Measurements from ENCODE around the gene PPM1J.
"Not testable (repeated sequence)": the region's sequence is repeated elsewhere in the genome, so short reads cannot be mapped to it uniquely, and the experiment has no call there.

PPM1J gene

DNA sequence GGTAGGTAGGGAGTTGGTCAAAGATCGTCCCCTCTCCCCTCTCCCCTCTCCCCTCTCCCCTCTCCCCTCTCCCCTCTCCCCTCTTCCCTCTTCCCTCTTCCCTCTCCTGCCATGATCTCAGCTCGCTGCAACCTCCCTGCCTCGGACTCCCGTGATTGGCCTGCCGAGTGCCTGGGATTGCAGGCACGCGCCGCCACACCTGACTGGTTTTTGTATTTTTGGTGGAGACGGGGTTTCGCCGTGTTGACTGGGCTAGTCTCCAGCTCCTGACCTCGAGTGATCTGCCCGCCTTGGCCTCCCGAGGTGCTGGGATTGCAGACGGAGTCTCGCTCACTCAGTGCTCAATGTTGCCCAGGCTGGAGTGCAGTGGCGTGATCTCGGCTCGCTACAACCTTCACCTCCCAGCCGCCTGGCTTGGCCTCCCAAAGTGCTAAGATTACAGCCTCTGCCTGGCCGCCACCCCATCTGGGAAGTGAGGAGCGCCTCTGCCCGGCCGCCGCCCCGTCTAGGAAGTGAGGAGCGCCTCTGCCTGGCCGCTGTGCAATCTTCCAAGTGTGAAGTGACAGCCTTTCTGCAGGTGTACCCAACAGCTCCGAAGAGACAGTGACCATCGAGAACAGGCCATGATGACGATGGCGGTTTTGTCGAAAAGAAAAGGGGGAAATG lies 13.3 kb upstream of the PPM1J start:
- H3K27me3 Mint-ChIP-seq, H3K36me3 Mint-ChIP-seq, H3K9me3 Mint-ChIP-seq, H3K27ac Mint-ChIP-seq, H3K4me1 Mint-ChIP-seq, H3K4me3 Mint-ChIP-seq: not testable (repeated sequence)

DNA sequence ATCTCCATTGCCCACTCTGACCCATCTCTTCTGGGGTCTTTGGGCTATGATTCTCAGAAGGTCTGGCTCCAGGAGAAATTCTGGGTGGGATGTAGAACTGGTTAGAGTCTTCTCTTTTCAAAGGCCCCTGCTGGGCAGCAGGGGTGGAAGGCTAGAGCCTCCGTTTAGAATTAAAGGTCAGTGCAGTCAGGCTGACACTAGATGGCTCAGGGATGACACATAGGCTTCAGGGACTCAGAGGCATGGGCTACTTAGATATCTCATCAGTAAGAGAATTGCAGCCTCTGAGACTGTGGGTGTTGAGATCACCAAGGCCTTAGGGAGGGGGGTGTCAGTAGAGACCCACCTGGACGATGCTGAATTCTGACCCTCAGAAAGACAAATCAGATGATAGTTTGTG lies 12.6 kb upstream of the PPM1J start:
- Mint-ChIP-seq H3K4me3 (no peak overlapping the region), H3K36me3 (no peaks in the 10 kb centered on the region), H3K9me3 (no peaks in the 10 kb centered on the region), H3K4me1 (peaks cover 6% of the 10 kb centered on the region), H3K27me3 (no peaks in the 10 kb centered on the region), H3K27ac (no peak overlapping the region)

DNA sequence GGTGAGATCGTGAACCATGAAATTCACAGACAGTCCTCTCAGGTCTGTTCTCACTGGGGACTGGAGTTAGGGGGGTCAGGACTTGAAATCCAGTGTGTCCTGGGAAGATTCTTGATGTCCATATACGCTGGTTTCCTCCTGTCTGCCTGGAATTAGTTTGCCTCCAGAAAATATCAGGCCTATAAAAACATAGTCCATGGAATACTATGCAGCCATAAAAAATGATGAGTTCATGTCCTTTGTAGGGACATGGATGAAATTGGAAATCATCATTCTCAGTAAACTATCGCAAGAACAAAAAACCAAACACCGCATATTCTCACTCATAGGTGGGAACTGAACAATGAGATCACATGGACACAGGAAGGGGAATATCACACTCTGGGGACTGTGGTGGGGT lies 9.1 kb upstream of the PPM1J start:
- not testable (repeated sequence) for H3K4me3 Mint-ChIP-seq

DNA sequence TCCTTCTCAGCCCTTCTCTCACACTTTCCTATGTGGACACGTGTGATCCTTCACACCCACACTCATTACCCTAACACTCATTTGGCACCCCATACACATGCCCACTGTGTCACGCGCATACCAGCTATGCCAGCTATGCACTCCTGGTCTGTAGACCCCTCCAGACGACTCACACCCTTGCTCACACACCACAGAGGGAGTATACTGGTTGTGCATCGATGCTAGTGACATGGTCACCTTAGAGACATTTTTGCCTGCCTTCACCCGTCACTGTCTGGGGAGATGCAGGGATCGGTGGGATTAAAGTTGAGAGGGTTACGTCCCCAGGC lies 8.3 kb upstream of the PPM1J start:
- H3K27ac Mint-ChIP-seq = peak overlapping the region; percentile 68
- peak overlapping the region; percentile 0 for H3K4me3 Mint-ChIP-seq

More for the DNA sequence above, 9.1 kb upstream of the PPM1J start:
- not testable (repeated sequence) for H3K27ac Mint-ChIP-seq, H3K36me3 Mint-ChIP-seq, H3K9me3 Mint-ChIP-seq, H3K27me3 Mint-ChIP-seq
- peaks cover 14% of the 10 kb centered on the region for H3K4me1 Mint-ChIP-seq

DNA sequence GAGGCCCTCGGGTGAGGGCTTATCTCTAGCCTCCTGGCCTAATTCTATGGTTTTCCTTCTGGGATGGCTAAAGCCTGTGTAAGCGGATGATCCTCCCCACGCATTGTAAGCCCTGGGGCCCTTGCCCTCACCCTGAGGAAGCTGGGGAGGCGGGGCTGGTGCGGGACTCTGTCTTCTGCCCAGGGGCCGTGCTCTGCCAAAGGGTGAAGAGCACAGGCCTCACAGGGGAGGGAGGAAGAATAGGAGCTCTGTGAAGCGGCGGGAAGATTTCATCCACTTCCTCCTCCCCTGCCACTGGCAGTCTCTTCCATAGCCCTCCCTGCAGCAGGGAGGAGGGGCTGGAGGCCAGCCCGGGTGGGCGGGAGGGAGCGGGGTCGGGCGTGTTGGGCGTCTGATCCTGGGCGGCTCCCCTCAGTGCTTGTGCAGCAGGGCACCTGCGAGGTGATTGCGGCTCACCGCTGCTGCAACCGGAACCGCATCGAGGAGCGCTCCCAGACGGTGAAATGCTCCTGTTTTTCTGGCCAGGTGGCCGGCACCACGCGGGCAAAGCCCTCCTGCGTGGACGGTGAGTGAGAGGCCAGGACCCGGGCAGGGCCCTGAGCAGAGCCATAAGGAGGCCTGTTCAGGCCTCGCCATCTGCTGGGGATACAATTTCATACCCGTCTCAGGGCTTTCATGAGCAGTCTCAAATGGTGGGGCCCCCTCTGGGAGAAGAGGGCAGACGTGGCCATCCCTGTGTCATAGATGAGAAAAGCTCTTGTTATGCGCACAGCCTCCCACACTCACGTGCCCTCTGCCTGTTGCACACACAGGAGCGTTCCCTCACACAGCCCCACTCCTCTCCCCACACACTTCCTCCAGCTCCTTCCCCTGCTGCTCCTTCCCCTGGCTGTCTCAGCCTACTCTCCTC lies 7.7 kb upstream of the PPM1J start:
- peak overlapping the region; percentile 76 for H3K27ac Mint-ChIP-seq
- peak overlapping the region; percentile 66 for H3K4me3 Mint-ChIP-seq
- H3K36me3 Mint-ChIP-seq = no peaks in the 10 kb centered on the region
- H3K27me3 Mint-ChIP-seq = peaks cover 5% of the 10 kb centered on the region
- no peaks in the 10 kb centered on the region for H3K9me3 Mint-ChIP-seq
- peaks cover 18% of the 10 kb centered on the region for H3K4me1 Mint-ChIP-seq

More for the DNA sequence above, 8.3 kb upstream of the PPM1J start:
- H3K4me1 Mint-ChIP-seq = peaks cover 16% of the 10 kb centered on the region
- H3K9me3 Mint-ChIP-seq = no peaks in the 10 kb centered on the region
- no peaks in the 10 kb centered on the region for H3K36me3 Mint-ChIP-seq
- peaks cover 5% of the 10 kb centered on the region for H3K27me3 Mint-ChIP-seq

DNA sequence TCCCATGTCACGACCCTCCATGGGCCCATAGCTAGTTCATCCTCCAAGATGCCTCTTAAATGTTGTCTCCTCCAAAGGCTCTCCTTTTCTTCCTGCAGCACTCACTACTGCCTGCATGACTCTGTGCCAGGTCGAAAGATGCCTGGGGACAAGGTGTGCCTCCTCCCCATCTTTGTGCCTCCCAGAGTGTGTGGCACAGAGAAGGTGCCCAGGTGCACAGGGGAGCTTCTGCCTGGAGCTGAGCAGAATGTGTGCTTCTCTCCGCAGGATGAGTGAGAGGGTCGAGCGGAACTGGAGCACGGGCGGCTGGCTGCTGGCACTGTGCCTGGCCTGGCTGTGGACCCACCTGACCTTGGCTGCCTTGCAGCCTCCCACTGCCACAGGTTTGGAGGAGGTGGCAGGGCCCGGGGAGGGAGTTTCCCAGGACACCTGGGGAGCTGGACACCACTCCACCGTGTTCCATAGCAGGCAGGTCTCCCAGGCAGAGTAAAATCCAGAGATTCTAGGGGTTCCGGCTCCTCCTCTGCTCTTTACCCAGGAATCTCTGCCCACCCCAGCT lies 6.9 kb upstream of the PPM1J start:
- Mint-ChIP-seq H3K27ac (no peak overlapping the region), H3K27me3 (peaks cover 5% of the 10 kb centered on the region), H3K4me1 (peaks cover 18% of the 10 kb centered on the region)

DNA sequence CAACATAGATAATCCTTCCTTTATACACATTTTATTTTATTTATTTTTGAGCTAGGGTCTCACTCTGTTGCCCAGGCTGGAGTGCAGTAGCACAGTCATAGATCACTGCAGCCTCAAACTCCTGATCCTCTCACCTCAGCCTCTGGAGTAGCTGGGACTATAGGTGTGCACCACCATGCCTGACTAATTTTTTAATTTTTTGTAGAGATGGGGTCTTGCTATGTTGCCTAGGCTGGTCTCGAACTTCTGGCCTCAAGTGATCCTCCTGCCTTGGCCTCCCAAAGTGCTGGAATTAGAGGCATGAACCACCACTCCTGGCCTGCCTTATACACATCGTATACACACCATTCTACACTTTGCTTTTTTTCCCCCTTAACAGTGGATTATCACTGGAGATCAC lies 6.2 kb upstream of the PPM1J start:
- not testable (repeated sequence) for H3K9me3 Mint-ChIP-seq, H3K27me3 Mint-ChIP-seq, H3K36me3 Mint-ChIP-seq, H3K4me3 Mint-ChIP-seq, H3K27ac Mint-ChIP-seq
- peaks cover 20% of the 10 kb centered on the region for H3K4me1 Mint-ChIP-seq

More for the DNA sequence above, 6.9 kb upstream of the PPM1J start:
- Mint-ChIP-seq H3K4me3 (no peak overlapping the region), H3K9me3 (no peaks in the 10 kb centered on the region), H3K36me3 (no peaks in the 10 kb centered on the region)

DNA sequence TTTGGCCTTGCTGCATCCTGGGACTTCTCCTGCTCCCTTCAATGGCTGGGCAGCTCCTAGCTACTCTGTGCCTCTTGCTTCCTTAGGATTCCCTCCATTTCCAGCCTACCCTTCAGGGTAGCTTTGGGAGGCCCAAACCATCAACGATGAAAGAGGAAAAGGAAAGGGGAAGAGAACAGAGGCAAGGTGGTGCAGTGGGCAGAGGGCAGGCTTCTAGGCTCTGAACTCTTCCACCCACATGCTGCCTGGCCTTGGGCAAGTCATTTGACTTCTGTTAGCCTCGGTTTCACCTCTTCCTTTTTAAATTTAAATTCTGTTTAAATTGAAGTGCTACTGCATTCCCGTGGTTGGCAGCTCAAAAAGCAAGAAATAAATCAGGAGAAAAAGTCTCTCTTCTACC lies 5.7 kb upstream of the PPM1J start:
- Mint-ChIP-seq H3K4me1 (peaks cover 25% of the 10 kb centered on the region), H3K27ac (no peak overlapping the region), H3K27me3 (peaks cover 5% of the 10 kb centered on the region), H3K4me3 (no peak overlapping the region), H3K36me3 (no peaks in the 10 kb centered on the region), H3K9me3 (no peaks in the 10 kb centered on the region)

DNA sequence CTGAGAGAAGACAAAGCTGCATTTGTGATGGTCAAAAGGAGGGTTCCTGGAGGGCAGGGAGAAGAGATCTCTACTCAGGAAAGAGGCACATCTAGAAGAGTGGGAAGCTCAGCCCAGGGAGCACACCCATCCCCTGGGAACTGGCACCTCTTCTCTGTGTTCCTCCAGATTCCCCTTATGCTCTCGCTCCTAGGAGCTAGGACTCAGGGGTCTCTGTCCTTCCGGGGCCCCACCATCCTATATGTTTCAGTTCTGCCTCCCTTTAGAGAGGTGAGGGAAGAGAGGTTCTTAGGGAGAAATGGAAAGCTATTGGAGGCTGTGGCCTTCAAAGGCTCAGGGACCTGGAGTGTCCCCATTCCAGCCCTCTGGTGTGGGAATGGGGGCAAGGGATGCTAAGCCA lies 4.6 kb upstream of the PPM1J start:
- Mint-ChIP-seq H3K27me3 (peaks cover 5% of the 10 kb centered on the region), H3K36me3 (no peaks in the 10 kb centered on the region), H3K9me3 (no peaks in the 10 kb centered on the region), H3K4me3 (no peak overlapping the region), H3K4me1 (peaks cover 30% of the 10 kb centered on the region), H3K27ac (no peak overlapping the region)

DNA sequence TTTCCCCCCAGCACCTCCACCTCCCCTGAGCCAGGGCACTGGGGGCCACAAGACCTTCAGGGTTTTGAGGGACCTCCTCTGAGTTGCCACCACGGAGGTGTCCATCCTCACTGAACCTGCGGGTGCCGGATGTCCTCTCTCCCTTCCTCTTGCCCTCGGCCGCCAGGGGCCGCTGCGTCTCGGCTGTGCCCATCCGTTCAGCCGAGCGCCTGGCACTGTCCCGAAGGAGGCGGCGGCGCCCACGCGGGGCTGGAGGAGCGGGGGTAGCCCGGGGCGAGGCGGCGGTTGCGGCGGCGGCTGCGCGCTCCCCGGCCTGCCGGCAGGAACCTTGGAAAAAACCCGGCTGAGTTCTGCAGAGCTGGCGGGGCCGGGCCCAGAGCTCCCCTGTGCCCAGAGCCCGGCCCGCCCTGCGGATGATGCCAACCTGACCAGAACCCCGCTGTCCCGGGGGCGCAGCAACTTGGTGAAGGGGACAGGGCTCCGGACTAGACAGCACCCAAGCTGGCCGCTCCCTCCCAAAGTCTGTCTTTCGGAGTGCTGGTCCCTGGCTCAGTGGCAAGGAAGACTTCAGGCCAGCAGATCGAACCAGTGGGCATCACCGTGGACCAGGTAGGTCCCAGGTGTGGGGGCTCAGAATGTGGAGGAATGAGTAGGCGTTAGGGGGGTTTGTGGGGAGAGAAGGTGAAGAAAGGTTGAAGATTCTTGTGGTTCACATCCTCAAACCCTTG lies 3.7 kb upstream of the PPM1J start:
- Mint-ChIP-seq H3K27ac (peak overlapping the region; percentile 90), H3K36me3 (no peaks in the 10 kb centered on the region), H3K4me3 (peak overlapping the region; percentile 42), H3K9me3 (no peaks in the 10 kb centered on the region), H3K27me3 (peaks cover 6% of the 10 kb centered on the region), H3K4me1 (peaks cover 30% of the 10 kb centered on the region)

DNA sequence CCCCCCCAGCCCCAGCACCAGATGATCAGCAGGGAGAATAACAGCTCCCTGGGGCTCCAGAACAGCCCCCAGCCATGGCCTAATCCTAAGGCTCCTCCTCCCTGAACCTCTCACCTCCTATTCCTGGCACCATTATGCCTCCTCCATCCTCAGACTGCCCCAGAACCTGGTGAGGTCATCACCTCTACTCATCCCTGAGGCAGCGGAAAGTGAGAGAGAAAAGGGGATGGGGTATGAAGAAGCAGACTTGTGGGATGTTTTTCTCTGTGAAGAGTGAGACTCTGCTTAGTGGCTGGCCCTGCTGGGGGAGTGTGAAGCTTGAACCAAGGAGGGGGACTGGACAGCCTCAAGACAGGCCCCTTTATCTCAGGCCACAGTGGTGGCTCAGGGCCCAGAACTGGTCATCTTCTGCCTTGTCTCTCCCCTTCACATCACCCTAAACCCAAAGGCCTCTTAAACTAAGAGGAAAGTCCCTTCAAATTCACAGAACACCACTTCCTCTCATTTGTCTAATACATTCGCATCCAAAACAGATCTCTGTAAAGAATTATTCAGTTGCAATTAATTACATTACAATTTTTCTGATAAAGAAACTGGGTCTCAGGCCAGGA lies 2.2 kb upstream of the PPM1J start:
- H3K4me1 Mint-ChIP-seq = peaks cover 21% of the 10 kb centered on the region
- H3K27ac Mint-ChIP-seq = no peak overlapping the region
- peaks cover 4% of the 10 kb centered on the region for H3K27me3 Mint-ChIP-seq

DNA sequence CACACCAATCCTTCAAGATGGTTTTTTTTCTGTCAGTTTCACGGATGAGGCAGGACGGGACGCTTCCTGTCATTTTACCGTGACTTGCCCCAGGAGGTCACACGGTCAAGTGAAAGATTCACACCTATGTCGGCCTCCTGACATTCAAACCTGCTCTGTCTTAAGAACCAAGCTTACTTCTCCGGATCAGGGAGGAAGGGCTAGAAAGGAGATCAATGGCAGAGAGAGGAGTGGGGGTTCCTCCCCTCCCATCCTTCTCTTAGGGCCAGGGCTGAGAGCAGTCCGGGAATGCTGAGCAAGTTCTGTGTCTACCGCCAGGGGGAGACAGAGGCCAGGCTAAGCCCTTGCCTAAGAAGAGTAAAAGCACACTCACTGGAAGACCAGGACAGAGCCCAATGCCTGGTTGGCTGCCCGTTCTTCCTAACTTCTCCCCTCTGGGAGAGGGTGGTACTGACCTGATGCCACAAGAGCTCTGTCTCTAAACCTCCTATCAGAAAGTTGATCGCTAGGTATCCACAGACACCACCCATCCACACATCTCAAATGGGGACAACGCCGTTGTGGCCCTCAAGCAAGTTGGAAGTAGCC lies 1.1 kb upstream of the PPM1J start:
- peak overlapping the region; percentile 88 for H3K4me3 Mint-ChIP-seq
- H3K27me3 Mint-ChIP-seq = peaks cover 4% of the 10 kb centered on the region
- no peaks in the 10 kb centered on the region for H3K9me3 Mint-ChIP-seq
- H3K27ac Mint-ChIP-seq = no peak overlapping the region
- peaks cover 17% of the 10 kb centered on the region for H3K4me1 Mint-ChIP-seq
- no peaks in the 10 kb centered on the region for H3K36me3 Mint-ChIP-seq

More for the DNA sequence above, 2.2 kb upstream of the PPM1J start:
- no peaks in the 10 kb centered on the region for H3K9me3 Mint-ChIP-seq
- no peak overlapping the region for H3K4me3 Mint-ChIP-seq
- H3K36me3 Mint-ChIP-seq = no peaks in the 10 kb centered on the region

DNA sequence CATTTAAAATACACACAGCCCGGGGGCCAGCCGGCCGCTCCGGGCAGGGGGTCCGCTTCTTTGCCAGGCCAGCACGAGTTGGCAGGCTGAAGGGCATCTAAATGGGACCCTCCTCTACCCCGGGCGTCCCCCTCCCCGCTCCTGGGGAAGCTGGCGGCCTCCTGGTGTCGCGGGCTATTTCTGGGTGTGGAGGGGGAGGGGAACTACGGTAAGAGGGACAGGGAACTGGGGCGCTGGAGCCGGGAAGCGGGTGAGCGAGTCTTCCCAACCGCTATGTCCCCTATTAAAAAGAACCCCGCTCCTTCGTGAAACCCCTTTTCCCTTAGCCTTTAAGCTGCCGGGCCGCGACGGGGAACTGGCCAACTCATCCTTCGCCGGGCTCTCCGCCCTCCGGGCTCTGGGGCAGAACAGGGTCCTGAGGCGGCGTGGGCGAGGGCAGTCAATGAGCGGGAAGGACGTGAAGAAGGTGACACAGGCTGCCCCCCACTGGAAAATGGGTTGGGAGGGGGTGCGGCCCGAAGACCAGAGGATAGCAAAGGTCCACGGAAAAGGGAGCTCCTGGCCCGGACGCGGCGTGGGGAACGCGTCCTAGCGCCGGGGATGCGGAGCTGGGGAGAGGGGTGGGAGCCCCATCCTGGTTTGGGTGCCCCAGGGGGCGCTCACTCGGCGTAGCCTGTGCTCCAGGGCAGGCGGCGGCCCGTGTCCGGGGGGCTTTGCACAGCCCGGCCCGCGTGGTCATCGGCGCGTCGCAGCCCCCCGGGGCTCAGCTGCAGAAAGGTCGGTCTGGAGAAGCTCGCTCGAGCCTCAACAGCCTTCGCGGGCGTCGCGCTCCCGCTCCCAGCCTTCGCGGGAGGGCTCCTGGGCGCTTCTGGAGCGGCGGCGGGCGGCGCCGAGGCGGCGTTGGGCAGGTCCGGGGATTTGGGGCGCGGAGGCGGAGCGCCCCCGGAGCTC lies 544 bp downstream of the PPM1J start:
- H3K4me3 Mint-ChIP-seq = peak overlapping the region; percentile 84
- peaks cover 17% of the 10 kb centered on the region for H3K4me1 Mint-ChIP-seq
- no peaks in the 10 kb centered on the region for H3K9me3 Mint-ChIP-seq
- H3K27me3 Mint-ChIP-seq = peaks cover 3% of the 10 kb centered on the region
- no peak overlapping the region for H3K27ac Mint-ChIP-seq
- no peaks in the 10 kb centered on the region for H3K36me3 Mint-ChIP-seq

Measured in activated naive CD4-positive, alpha-beta T cell treated with anti-CD3 and anti-CD28 coated beads, Interleukin-2, amount 50 U/mL, for 24 hours (primary cell).